ENCODE results near the gene HRCT1. TPM values are rescaled to one million over a fixed set of nuclear protein-coding genes. Genes with fewer than 3 reads are reported as not detected.
"Not testable (repeated sequence)": the region's sequence is repeated elsewhere in the genome, so short reads cannot be mapped to it uniquely, and the experiment has no call there.

The HRCT1 gene
- total RNA-seq, 1 donor from 2014 or later = 7.2 TPM

DNA sequence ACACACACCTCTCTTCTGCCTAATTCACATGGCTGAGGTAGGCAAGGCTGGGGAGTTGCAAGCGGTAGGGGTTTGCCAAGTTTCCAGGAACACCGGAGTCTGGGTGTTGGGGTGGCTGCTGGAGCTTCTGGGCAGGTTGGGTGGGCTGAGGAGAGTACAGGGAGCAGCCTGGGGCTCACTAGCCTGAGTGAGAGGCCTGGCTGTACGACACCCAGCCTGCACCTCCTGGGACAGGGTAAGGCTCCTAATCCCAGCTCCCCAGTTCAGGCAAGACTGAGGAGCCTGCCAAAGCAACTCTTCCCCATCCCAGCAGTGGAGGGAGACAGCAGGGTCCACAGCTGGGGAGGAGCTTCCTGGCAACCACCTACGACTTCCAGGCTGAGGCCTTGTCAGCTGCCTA, 11.3 kb downstream of the HRCT1 start:
- no peak for DNase-seq (ENCODE audit: low spot score)

- DNase-seq (ENCODE audit: low spot score) = no peak
Measured at GRCh38 chr9:35918780-35919179, 12.8 kb downstream of the HRCT1 start.

DNA sequence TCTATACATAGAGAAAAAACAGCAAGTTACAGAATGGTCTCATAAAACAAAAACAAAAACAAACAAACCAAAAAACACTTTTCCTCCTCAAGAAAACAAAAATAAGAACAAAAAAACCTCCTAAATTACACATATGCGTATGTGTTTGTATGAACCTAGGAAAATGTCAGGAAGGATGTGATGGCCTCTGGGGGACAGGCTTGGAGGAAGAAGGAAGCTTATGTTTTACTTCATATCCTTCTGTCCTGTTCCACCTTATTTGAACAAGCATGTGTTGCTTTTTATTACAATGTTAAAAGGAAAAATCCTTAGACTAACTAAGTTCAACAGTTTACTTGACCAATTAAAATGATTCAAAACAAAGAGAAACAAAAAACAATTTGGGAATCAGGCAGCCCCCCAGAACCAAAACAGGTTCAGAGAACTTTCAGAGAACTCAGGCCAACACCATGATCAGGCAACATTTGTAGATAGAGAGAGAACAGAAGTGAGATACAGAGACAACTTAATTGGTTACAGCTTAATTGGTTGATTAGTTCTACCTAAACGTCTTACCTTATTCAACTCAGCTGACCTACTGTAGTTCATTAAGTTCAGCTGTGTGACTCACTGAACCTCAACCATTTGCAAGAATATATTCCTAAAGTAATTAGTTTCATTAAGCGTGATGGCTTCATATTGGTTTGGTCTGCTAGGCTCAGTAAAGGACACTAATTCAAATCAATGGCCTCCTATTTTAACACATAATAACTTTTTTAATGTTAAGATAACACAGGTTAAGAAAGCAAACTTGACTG, 13.4 kb downstream of the HRCT1 start:
- DNase-seq (ENCODE audit: low spot score) = no peak

GRCh38 chr9:35920051-35920620, 14.1 kb downstream of the HRCT1 start:
- no peak for DNase-seq (ENCODE audit: low spot score)

DNA sequence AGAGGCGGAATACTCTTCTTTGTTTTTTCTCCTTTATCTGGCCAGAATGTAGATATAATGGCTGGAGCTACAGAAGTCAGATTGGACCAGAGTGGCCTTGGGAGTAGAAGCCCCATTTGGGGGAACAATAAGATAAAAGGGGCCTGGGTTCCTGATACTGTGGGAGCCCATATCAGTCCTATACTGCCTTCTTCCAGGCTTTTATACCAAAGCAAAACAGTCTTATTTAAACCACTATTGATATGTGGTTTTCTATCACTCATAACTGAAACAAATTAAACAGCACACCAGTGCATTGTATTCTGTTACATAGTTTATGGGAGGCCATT, 17.6 kb downstream of the HRCT1 start:
- no peak for DNase-seq (ENCODE audit: low spot score)

GRCh38 chr9:35923927-35924763, 18.1 kb downstream of the HRCT1 start:
- DNase-seq (ENCODE audit: low spot score) = no peak

- no peak for DNase-seq (ENCODE audit: low spot score)
Measured at GRCh38 chr9:35928591-35929452, 22.8 kb downstream of the HRCT1 start.

- no peak for DNase-seq (ENCODE audit: low spot score)
Measured at GRCh38 chr9:35929453-35929718, 23.4 kb downstream of the HRCT1 start.

DNA sequence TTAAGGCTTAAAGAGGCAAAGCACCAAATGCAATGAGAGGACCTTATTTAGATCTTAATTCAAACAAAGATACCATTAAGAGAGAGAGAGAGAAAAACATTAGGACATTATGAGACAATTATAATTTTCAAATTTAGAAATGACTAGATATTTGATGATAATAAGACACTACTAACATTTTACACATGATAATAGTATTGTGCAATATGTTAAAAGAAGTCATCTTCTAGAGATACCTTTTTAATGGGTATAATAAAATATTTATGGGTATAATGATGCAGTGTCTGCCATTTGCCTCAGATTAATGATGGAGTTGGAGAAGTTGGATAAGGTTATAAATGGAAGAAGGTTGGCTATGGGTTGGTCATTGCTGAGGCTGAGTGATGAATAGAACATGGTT, 24.5 kb downstream of the HRCT1 start:
- no peak for DNase-seq (ENCODE audit: low spot score)

- no peak for DNase-seq (ENCODE audit: low spot score)
Measured at GRCh38 chr9:35930989-35931388, 25.0 kb downstream of the HRCT1 start.

DNA sequence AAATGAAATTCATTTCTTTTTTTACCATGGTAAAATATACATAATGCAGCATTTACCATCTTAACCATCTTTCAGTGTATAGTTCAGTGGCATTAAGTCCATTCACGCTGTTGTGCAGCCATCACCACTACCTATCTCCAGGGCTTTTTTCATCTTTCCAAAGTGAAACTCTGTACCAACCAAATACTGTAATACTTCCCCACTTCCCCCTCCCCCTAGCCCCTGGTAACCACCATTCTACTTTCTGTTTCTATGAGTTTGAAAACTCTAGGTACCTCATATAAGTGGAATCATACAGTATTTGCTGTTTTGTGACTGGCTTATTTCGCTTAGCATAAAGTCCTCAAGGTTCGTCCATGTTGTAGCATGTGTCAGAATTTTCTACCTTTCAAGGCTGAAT, 26.7 kb downstream of the HRCT1 start:
- no peak for DNase-seq (ENCODE audit: low spot score)

- no peak for DNase-seq (ENCODE audit: low spot score)
Measured at GRCh38 chr9:35933550-35934067, 27.6 kb downstream of the HRCT1 start.

GRCh38 chr9:35934069-35934468, 28.1 kb downstream of the HRCT1 start:
- DNase-seq (ENCODE audit: low spot score) = not testable (repeated sequence)

DNA sequence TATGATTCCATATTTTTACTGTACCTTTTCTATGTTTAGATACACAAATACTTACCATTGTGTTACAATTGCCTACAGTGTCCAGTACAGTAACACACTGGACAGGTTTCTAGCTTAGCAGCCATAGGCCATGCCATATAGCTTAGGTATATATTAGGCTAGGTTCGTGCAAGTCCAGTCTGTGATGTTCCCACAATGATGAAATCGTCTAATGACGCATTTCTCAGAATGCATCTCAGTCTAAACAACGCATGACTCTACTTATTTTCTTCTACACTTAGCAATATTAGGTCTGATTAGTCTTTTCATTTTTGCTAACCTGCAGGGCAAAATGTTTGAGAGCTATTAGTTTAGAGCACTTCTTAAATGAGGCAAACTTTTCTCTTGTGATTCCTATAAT, 29.3 kb downstream of the HRCT1 start:
- no peak for DNase-seq (ENCODE audit: low spot score)

- DNase-seq (ENCODE audit: low spot score) = no peak
Measured at GRCh38 chr9:35935755-35936509, 29.9 kb downstream of the HRCT1 start.

DNA sequence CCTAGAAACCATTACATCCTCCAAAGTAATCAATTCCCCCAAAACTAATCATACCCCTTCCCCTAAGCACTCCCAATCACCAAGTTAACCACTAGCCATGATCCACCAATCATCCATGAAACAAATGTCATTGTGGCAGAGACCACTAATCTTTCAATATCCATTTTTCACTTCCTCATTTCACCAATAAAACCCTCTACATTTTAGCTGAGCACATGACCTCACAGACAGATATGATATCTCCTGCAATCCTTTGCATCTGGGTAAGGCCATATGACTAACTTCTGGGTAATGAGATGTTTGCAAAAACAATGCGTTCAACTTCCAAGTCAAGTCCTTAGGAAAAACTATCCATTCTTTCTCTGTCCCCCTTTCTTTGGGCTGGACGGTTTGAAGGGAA, 31.2 kb downstream of the HRCT1 start:
- no peak for DNase-seq (ENCODE audit: low spot score)

DNA sequence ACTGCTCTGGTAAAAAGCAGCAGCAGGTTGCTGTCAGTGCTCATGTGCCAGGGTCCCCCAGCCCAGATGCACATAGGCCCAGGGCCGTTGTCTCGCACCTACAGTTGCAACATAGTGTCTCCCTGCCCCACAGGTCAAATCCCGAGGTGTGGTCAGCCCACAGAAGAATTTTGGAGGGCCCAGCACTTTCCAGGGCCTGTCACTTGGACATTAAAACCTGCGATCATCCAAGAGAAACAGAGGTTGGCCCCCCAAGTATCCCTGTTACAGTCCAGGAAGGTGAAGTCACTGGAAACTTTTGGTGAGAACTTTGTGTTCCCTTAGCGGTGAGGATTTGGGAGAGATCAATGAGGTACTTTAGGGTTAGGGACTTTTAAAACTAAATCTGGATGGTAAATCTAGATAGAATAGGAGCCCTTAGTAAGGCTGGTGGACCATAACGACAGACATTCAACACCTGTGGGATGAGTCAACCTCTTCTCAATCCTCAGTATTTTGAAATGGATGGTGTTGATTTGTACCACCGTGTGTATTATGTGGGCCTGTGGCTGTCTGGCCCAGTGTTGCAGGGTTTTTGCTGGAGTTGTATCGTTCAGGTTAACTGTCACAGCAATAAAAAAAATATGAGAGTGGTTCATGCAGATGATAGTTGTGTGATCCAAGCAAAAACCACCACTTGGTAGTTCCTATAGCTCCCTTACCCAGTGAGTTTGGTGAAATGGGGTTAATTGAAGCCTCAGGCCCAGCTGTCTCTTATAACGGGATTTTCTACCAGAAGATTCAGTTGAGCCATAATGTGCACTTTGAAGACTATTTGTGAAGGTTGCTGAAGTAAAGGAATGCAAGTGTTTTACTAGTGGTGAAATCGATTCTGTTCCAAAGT, 32.7 kb downstream of the HRCT1 start:
- DNase-seq (ENCODE audit: low spot score) = no peak

- DNase-seq (ENCODE audit: low spot score) = no peak
Measured at GRCh38 chr9:35939679-35940250, 33.8 kb downstream of the HRCT1 start.

DNA sequence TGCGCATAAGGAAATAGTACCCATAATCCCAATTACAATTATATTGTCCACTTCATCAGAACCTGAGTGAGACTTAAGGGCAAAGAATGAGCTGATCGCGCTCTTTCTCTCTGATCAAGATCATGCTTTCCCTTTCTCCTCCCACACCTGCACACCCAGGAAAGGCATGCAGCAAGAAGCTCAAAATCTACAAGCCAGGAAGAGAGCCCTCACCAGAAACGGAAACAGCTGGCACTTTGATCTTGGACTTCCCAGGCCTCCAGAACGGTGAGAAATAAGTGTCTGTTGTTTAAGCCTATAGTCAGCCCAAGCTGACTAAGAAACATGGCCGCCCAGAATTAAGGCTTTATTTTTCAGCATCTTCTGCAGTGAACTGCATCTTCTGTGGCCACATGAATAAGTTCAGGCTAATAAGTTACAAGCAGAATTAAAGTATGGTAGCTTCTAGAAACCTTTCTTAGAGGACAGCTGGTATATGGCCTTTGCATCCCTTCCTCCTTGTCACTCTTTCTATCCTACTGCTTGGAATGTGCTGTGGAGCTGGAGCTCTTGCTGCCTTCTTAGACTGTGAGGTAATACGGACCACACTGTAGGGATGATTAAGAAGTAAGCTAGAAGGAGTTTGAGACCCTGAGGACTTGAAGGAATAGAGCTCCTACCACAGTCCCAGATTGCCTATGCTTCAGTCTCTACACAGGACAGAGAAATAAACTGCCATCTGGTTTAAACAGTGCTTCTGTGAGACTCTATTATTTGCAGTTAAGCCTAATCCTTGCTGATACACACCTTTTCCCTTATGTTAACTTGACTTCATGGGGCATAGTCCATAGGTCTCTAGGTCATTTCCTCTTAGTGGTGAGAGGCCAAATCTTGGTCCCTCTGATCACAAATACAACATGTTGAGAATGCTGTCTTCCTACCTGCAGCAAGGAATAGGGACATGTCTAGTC, 34.7 kb downstream of the HRCT1 start:
- DNase-seq (ENCODE audit: low spot score) = no peak
